ENCODE measurements around the gene ALOX5. TPM values are rescaled to one million over a fixed set of nuclear protein-coding genes. Genes with fewer than 3 reads are reported as not detected.

ALOX5 gene
- total RNA-seq, 4 donors from 2014 or later, result 40.6 to 153 (median 78.0) TPM

GRCh38 chr10:45438466-45439090 is 64.6 kb downstream of the ALOX5 start:
- ATAC-seq (ENCODE audit: low FRiP score) (no peak), DNase-seq (ENCODE audit: low spot score) (no peak)
- TF ChIP-seq, protein P1, sequence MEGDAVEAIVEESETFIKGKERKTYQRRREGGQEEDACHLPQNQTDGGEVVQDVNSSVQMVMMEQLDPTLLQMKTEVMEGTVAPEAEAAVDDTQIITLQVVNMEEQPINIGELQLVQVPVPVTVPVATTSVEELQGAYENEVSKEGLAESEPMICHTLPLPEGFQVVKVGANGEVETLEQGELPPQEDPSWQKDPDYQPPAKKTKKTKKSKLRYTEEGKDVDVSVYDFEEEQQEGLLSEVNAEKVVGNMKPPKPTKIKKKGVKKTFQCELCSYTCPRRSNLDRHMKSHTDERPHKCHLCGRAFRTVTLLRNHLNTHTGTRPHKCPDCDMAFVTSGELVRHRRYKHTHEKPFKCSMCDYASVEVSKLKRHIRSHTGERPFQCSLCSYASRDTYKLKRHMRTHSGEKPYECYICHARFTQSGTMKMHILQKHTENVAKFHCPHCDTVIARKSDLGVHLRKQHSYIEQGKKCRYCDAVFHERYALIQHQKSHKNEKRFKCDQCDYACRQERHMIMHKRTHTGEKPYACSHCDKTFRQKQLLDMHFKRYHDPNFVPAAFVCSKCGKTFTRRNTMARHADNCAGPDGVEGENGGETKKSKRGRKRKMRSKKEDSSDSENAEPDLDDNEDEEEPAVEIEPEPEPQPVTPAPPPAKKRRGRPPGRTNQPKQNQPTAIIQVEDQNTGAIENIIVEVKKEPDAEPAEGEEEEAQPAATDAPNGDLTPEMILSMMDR (IDR thresholded peaks at IDR 0.05), result no peak

- TF ChIP-seq, protein P1 (IDR thresholded peaks at IDR 0.05), result no peak
- ATAC-seq (ENCODE audit: low FRiP score) (no peak), DNase-seq (ENCODE audit: low spot score) (no peak)
Observed at GRCh38 chr10:45439365-45439764, 65.3 kb downstream of the ALOX5 start.

DNA sequence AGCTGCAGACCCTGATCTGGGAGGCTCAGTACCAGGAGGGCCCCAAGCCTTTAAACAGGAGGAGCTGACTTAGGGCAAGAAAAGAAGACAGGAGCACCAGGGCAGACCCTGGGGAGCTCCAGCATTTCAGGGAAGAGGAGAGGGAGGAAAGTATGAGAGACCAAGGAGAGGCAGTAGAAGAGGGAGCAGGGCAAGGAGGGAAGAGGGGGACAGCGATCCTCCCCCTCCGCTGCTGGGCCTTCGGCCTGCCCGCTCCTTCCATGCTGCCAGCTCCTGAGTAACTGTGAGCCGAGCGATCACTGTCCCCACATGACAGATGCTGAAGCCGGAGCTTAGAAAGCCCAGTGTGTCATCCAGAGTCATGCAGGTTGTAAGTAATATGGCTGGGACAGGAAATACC is 65.9 kb downstream of the ALOX5 start:
- ATAC-seq (ENCODE audit: low FRiP score) (no peak), DNase-seq (ENCODE audit: low spot score) (no peak)
- TF ChIP-seq, protein P1 (IDR thresholded peaks at IDR 0.05), result no peak

DNA sequence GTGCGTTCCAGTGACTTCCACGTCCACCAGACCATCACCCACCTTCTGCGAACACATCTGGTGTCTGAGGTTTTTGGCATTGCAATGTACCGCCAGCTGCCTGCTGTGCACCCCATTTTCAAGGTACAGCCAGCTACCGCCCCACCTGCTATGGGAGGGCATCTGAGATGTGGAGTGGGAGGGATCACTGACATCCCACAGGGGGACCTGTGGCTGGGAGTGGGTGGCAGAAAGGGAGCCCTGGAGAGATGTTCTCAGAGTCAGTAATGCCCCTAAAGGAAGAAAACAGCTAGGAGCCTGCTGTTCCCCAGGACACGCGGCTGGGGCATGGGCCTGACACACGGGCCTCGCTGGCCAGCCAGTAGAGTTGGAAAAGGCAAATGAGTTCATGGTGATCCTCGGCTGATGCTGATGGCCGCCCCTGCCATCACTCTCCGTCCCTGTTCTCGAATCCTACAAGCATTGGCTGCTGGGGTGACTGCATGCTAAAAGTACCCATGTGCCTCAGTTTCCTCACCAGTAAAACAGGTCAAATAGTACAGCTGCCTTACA is 66.6 kb downstream of the ALOX5 start:
- TF ChIP-seq, protein P1 (IDR thresholded peaks at IDR 0.05), result no peak
- ATAC-seq (ENCODE audit: low FRiP score), result no peak

DNA sequence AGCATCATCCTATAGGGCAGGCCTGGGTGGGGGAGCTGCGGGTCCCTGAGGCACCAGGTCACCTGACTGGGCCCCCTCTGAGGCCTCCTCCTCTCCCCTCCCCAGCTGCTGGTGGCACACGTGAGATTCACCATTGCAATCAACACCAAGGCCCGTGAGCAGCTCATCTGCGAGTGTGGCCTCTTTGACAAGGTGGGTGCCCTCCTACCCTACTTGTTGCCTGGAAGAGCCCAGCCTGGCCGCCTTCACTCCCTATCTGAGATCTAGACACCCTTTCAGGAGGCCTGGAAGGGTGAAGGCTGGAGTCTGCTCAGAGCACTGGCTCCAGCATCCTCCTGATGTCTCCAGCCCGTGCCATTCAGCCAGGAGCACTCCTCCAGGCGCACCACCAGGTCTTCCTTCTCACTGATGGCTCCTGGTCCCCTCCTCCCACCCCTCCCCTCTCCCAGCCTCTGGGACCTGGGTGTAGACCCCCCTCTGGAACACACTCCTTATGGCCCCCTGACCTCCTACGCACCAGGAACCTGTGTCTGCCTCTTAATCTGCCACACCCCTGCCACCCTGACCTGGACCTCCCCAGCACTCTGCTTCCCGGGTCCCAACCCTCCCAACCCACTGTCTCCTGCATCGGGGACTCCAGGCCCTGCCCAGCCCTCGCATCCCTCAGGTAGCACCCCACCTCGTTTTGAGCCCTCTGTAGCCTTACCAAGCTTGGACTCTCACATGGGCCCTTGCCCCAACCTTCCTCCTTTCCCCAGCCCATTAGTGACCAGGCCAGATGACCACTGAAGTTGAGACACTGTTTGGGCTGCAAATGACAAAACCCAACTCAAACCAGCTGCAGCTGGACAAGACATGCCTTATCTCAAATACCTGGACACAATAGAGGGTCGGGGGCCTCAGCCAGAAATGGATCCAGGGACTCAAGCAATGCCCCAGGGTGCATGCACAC is 67.5 kb downstream of the ALOX5 start:
- ATAC-seq (ENCODE audit: low FRiP score), result no peak
- TF ChIP-seq, protein P1 (IDR thresholded peaks at IDR 0.05), result no peak
- DNase-seq (ENCODE audit: low spot score), result no peak

More for the DNA sequence above, 66.6 kb downstream of the ALOX5 start:
- DNase-seq (ENCODE audit: low spot score), result no peak

- ATAC-seq (ENCODE audit: low FRiP score), result no peak
- no peak for DNase-seq (ENCODE audit: low spot score)
- TF ChIP-seq, protein P1 (IDR thresholded peaks at IDR 0.05), result no peak
Observed at GRCh38 chr10:45442251-45442650, 68.2 kb downstream of the ALOX5 start.
